IPS-20b (cell line): ENCODE measurements around the gene KLHL29.

Experiments used
- H3K27ac ChIP-seq: one replicate; pipeline ENCODE4 v1.5.1; 2013; ENCODE audit warnings: low read length
- H3K27me3 ChIP-seq: 2 replicates; pipeline ENCODE4 v1.6.1; 2013; ENCODE audit warnings: mild to moderate bottlenecking, low read length, inconsistent platforms; ENCODE audit not compliant: insufficient read depth
- H3K36me3 ChIP-seq: 2 replicates; pipeline ENCODE4 v1.6.1; 2013; ENCODE audit warnings: low read depth, mild to moderate bottlenecking, inconsistent platforms, low read length, moderate library complexity; ENCODE audit not compliant: insufficient read depth
- H3K4me1 ChIP-seq: 2 replicates; pipeline ENCODE4 v1.6.1; 2013; ENCODE audit warnings: mild to moderate bottlenecking, control low read depth, inconsistent platforms, low read length, moderate library complexity; ENCODE audit not compliant: insufficient read depth
- H3K4me3 ChIP-seq: 2 replicates; pipeline ENCODE4 v1.5.1; 2013; ENCODE audit warnings: mild to moderate bottlenecking, low read length, inconsistent platforms
- H3K9ac ChIP-seq: 2 replicates; pipeline ENCODE4 v1.6.1; 2013; ENCODE audit warnings: low read depth, mild to moderate bottlenecking, inconsistent platforms, low read length, moderate library complexity
- H3K9me3 ChIP-seq: 2 replicates; pipeline ENCODE4 v1.6.1; 2013; ENCODE audit warnings: mild to moderate bottlenecking, low read depth, low read length, inconsistent platforms; ENCODE audit not compliant: insufficient read depth

Gene KLHL29

GRCh38 chr2:23513872-23514793, 129.2 kb downstream of the KLHL29 start:
- Histone ChIP-seq H3K36me3 (no peaks in the 10 kb centered on the region), H3K9me3 (no peaks in the 10 kb centered on the region), H3K9ac (no peak overlapping the region), H3K4me3 (no peak overlapping the region), H3K4me1 (no peaks in the 10 kb centered on the region), H3K27me3 (no peaks in the 10 kb centered on the region), H3K27ac (no peak overlapping the region)

GRCh38 chr2:23516520-23517256, 131.7 kb downstream of the KLHL29 start:
- Histone ChIP-seq H3K36me3 (no peaks in the 10 kb centered on the region), H3K9ac (no peak overlapping the region), H3K27ac (no peak overlapping the region), H3K4me3 (no peak overlapping the region), H3K27me3 (no peaks in the 10 kb centered on the region), H3K9me3 (no peaks in the 10 kb centered on the region), H3K4me1 (peaks cover 8% of the 10 kb centered on the region; the same call in 1 of the 2 replicates)

GRCh38 chr2:23518481-23519333, 133.7 kb downstream of the KLHL29 start:
- no peak overlapping the region for H3K27ac ChIP-seq
- no peaks in the 10 kb centered on the region for H3K27me3 ChIP-seq
- no peak overlapping the region for H3K4me3 ChIP-seq
- no peak overlapping the region for H3K9ac ChIP-seq
- H3K36me3 ChIP-seq, result no peaks in the 10 kb centered on the region
- no peaks in the 10 kb centered on the region for H3K9me3 ChIP-seq
- peaks cover 8% of the 10 kb centered on the region; the same call in 1 of the 2 replicates for H3K4me1 ChIP-seq

GRCh38 chr2:23519334-23519651, 134.3 kb downstream of the KLHL29 start:
- Histone ChIP-seq H3K4me1 (peaks cover 8% of the 10 kb centered on the region; the same call in 1 of the 2 replicates), H3K27me3 (no peaks in the 10 kb centered on the region), H3K27ac (no peak overlapping the region), H3K9me3 (no peaks in the 10 kb centered on the region), H3K36me3 (no peaks in the 10 kb centered on the region), H3K4me3 (no peak overlapping the region), H3K9ac (no peak overlapping the region)

- no peak overlapping the region for H3K4me3 ChIP-seq
- H3K27ac ChIP-seq, result no peak overlapping the region
- H3K4me1 ChIP-seq, result peaks cover 14% of the 10 kb centered on the region; the same call in 1 of the 2 replicates
- H3K27me3 ChIP-seq, result no peaks in the 10 kb centered on the region
- no peaks in the 10 kb centered on the region for H3K36me3 ChIP-seq
- H3K9me3 ChIP-seq, result no peaks in the 10 kb centered on the region
- H3K9ac ChIP-seq, result peak overlapping the region; percentile 38; the same call in 1 of the 2 replicates
Measured at GRCh38 chr2:23520256-23520655, 135.3 kb downstream of the KLHL29 start.

GRCh38 chr2:23521060-23521459, 136.1 kb downstream of the KLHL29 start:
- no peaks in the 10 kb centered on the region for H3K27me3 ChIP-seq
- H3K4me1 ChIP-seq, result peaks cover 14% of the 10 kb centered on the region; the same call in 1 of the 2 replicates
- H3K4me3 ChIP-seq, result no peak overlapping the region

GRCh38 chr2:23522726-23523372, 137.9 kb downstream of the KLHL29 start:
- H3K4me3 ChIP-seq, result no peak overlapping the region
- no peaks in the 10 kb centered on the region for H3K27me3 ChIP-seq
- H3K27ac ChIP-seq, result no peak overlapping the region
- H3K9ac ChIP-seq, result no peak overlapping the region
- no peaks in the 10 kb centered on the region for H3K36me3 ChIP-seq
- no peaks in the 10 kb centered on the region for H3K9me3 ChIP-seq
- H3K4me1 ChIP-seq, result peaks cover 14% of the 10 kb centered on the region; the same call in 1 of the 2 replicates

More at GRCh38 chr2:23521060-23521459, 136.1 kb downstream of the KLHL29 start:
- Histone ChIP-seq H3K27ac (no peak overlapping the region), H3K9ac (no peak overlapping the region), H3K36me3 (no peaks in the 10 kb centered on the region), H3K9me3 (no peaks in the 10 kb centered on the region)

- Histone ChIP-seq H3K4me1 (peaks cover 14% of the 10 kb centered on the region; the same call in 1 of the 2 replicates), H3K36me3 (no peaks in the 10 kb centered on the region), H3K27me3 (no peaks in the 10 kb centered on the region), H3K9ac (no peak overlapping the region), H3K27ac (no peak overlapping the region), H3K9me3 (no peaks in the 10 kb centered on the region), H3K4me3 (no peak overlapping the region)
Measured at GRCh38 chr2:23523373-23524260, 138.6 kb downstream of the KLHL29 start.

- H3K4me3 ChIP-seq, result no peak overlapping the region
- H3K9me3 ChIP-seq, result no peaks in the 10 kb centered on the region
- no peaks in the 10 kb centered on the region for H3K27me3 ChIP-seq
- no peaks in the 10 kb centered on the region for H3K36me3 ChIP-seq
- H3K9ac ChIP-seq, result no peak overlapping the region
- H3K27ac ChIP-seq, result no peak overlapping the region
- H3K4me1 ChIP-seq, result peaks cover 14% of the 10 kb centered on the region; the same call in 1 of the 2 replicates
Measured at GRCh38 chr2:23524261-23524706, 139.3 kb downstream of the KLHL29 start.

GRCh38 chr2:23525137-23525765, 140.3 kb downstream of the KLHL29 start:
- H3K27ac ChIP-seq, result no peak overlapping the region

More at GRCh38 chr2:23525137-23525765, 140.3 kb downstream of the KLHL29 start:
- Histone ChIP-seq H3K4me3 (no peak overlapping the region), H3K9me3 (no peaks in the 10 kb centered on the region), H3K4me1 (peaks cover 10% of the 10 kb centered on the region; the same call in 1 of the 2 replicates), H3K9ac (no peak overlapping the region), H3K36me3 (no peaks in the 10 kb centered on the region), H3K27me3 (no peaks in the 10 kb centered on the region)
